ENCODE measurements around the gene CREB3L2.

DNA sequence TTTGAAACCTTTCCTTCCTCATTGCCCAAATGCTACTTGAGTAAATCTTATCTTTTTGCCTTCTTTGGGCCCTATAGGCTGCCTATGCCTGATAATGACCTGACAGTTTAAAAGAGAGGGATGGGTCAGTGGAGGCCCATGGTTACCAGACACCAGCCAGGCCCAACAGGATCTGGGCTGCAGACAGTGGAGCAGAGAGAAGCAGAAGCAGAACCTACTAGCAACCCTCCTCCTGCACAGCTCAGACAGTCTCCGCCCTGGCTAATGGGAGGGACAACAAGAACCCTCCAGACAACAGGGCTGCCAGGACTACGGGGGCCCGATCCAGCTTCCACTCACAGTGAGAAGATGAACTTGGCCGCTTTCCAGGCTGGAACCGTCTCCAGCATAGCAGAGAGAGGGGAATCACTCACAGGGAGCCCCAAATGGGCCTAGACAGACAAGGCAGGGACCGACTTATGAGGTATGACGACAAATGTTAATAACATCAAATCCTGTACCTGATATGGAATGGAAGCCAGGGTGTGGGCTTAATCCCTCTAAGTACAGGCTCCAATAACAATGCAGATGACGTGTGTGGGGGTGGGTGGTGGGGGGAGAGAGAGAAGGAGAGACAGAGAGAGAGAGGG, 123.4 kb downstream of the CREB3L2 start:
- TF ChIP-seq, protein P1, sequence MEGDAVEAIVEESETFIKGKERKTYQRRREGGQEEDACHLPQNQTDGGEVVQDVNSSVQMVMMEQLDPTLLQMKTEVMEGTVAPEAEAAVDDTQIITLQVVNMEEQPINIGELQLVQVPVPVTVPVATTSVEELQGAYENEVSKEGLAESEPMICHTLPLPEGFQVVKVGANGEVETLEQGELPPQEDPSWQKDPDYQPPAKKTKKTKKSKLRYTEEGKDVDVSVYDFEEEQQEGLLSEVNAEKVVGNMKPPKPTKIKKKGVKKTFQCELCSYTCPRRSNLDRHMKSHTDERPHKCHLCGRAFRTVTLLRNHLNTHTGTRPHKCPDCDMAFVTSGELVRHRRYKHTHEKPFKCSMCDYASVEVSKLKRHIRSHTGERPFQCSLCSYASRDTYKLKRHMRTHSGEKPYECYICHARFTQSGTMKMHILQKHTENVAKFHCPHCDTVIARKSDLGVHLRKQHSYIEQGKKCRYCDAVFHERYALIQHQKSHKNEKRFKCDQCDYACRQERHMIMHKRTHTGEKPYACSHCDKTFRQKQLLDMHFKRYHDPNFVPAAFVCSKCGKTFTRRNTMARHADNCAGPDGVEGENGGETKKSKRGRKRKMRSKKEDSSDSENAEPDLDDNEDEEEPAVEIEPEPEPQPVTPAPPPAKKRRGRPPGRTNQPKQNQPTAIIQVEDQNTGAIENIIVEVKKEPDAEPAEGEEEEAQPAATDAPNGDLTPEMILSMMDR (IDR thresholded peaks at IDR 0.05 in 2 of 3, conservative IDR thresholded peaks at IDR 0.05 in 1 of 3; ENCODE audit: borderline replicate concordance in 1 of 3, insufficient read depth in 1 of 3, low read depth in 2 of 3, low read length in 2 of 3): no peak
- no peak for TF ChIP-seq POLR2AphosphoS5 (IDR thresholded peaks at IDR 0.05; ENCODE audit: low read depth, low read length)
- TF ChIP-seq, protein P2, sequence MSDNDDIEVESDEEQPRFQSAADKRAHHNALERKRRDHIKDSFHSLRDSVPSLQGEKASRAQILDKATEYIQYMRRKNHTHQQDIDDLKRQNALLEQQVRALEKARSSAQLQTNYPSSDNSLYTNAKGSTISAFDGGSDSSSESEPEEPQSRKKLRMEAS (IDR thresholded peaks at IDR 0.05): no peak
- TF ChIP-seq EZH2 (IDR thresholded peaks at IDR 0.05): no peak
- TF ChIP-seq JUND (IDR thresholded peaks at IDR 0.05): no peak
- no peak for TF ChIP-seq RAD21 (IDR thresholded peaks at IDR 0.05; ENCODE audit: low read depth)
- no peak for TF ChIP-seq SIN3A (IDR thresholded peaks at IDR 0.05; ENCODE audit: low read depth)
- TF ChIP-seq SRF (IDR thresholded peaks at IDR 0.05; ENCODE audit: low read depth): no peak
- no peak for TF ChIP-seq YY1 (IDR thresholded peaks at IDR 0.05; ENCODE audit: extremely low read depth, insufficient replicate concordance, low read depth, low read length)
- TF ChIP-seq CEBPB (IDR thresholded peaks at IDR 0.05; ENCODE audit: low read depth): no peak
- no peak for TF ChIP-seq EZH2phosphoT487 (IDR thresholded peaks at IDR 0.05; ENCODE audit: borderline replicate concordance)
- no peak for TF ChIP-seq TCF7L2 (IDR thresholded peaks at IDR 0.05; ENCODE audit: borderline replicate concordance, extremely low read depth, insufficient read depth, insufficient read length)
- TF ChIP-seq, protein P3, sequence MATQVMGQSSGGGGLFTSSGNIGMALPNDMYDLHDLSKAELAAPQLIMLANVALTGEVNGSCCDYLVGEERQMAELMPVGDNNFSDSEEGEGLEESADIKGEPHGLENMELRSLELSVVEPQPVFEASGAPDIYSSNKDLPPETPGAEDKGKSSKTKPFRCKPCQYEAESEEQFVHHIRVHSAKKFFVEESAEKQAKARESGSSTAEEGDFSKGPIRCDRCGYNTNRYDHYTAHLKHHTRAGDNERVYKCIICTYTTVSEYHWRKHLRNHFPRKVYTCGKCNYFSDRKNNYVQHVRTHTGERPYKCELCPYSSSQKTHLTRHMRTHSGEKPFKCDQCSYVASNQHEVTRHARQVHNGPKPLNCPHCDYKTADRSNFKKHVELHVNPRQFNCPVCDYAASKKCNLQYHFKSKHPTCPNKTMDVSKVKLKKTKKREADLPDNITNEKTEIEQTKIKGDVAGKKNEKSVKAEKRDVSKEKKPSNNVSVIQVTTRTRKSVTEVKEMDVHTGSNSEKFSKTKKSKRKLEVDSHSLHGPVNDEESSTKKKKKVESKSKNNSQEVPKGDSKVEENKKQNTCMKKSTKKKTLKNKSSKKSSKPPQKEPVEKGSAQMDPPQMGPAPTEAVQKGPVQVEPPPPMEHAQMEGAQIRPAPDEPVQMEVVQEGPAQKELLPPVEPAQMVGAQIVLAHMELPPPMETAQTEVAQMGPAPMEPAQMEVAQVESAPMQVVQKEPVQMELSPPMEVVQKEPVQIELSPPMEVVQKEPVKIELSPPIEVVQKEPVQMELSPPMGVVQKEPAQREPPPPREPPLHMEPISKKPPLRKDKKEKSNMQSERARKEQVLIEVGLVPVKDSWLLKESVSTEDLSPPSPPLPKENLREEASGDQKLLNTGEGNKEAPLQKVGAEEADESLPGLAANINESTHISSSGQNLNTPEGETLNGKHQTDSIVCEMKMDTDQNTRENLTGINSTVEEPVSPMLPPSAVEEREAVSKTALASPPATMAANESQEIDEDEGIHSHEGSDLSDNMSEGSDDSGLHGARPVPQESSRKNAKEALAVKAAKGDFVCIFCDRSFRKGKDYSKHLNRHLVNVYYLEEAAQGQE (IDR thresholded peaks at IDR 0.05; ENCODE audit: low read depth): no peak

All from HCT116 (cell line).